Mesothelial cell of epicardium (in vitro differentiated cells): ENCODE results near the gene STX8. TPM values are rescaled to one million over a fixed set of nuclear protein-coding genes. Genes with fewer than 3 reads are reported as not detected.

Source experiments
- DNase-seq, 2 experiments: peaks; one replicate each; pipeline ENCODE4 v3.0.0; 2021; ENCODE audit warnings: low spot score in 2 of 2; ENCODE audit not compliant: unreplicated experiment in 2 of 2
- H3K27ac Mint-ChIP-seq: 2 replicates; pipeline ENCODE4 v1.8.0; 2021; ENCODE audit warnings: mixed read lengths
- H3K27me3 Mint-ChIP-seq: 2 replicates; pipeline ENCODE4 v1.8.0; 2021; ENCODE audit warnings: low read depth, mixed read lengths
- H3K36me3 Mint-ChIP-seq: 2 replicates; pipeline ENCODE4 v1.8.0; 2021; ENCODE audit warnings: mixed read lengths
- H3K4me1 Mint-ChIP-seq: 2 replicates; pipeline ENCODE4 v1.8.0; 2021; ENCODE audit warnings: mixed read lengths
- H3K4me3 Mint-ChIP-seq: 2 replicates; pipeline ENCODE4 v1.8.0; 2021; ENCODE audit warnings: mild to moderate bottlenecking, moderate library complexity, mixed read lengths
- H3K9me3 Mint-ChIP-seq: 2 replicates; pipeline ENCODE4 v1.8.0; 2021; ENCODE audit warnings: mixed read lengths
- total RNA-seq: library from RNA; stranded (reverse); gene quantifications from 3 replicates; pipeline ENCODE4 v1.2.1, GENCODE V29; 2021
- TF ChIP-seq, protein P1 (sequence below): fragments of 200-600 bp; sonication (generic); IDR thresholded peaks from one replicate; pipeline ENCODE4 v1.5.0; 2021; ENCODE audit warnings: antibody characterized with exemption; ENCODE audit not compliant: unreplicated experiment

Gene STX8
- total RNA-seq, 1 donor from 2014 or later: 53.3 TPM

- DNase-seq: no peak
- Mint-ChIP-seq H3K27me3 (no peaks in the 10 kb centered on the region), H3K36me3 (no peaks in the 10 kb centered on the region), H3K4me3 (no peak overlapping the region), H3K4me1 (peaks cover 2% of the 10 kb centered on the region), H3K27ac (no peak overlapping the region), H3K9me3 (no peaks in the 10 kb centered on the region)
- TF ChIP-seq, protein P1, sequence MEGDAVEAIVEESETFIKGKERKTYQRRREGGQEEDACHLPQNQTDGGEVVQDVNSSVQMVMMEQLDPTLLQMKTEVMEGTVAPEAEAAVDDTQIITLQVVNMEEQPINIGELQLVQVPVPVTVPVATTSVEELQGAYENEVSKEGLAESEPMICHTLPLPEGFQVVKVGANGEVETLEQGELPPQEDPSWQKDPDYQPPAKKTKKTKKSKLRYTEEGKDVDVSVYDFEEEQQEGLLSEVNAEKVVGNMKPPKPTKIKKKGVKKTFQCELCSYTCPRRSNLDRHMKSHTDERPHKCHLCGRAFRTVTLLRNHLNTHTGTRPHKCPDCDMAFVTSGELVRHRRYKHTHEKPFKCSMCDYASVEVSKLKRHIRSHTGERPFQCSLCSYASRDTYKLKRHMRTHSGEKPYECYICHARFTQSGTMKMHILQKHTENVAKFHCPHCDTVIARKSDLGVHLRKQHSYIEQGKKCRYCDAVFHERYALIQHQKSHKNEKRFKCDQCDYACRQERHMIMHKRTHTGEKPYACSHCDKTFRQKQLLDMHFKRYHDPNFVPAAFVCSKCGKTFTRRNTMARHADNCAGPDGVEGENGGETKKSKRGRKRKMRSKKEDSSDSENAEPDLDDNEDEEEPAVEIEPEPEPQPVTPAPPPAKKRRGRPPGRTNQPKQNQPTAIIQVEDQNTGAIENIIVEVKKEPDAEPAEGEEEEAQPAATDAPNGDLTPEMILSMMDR: no peak
Measured at GRCh38 chr17:9284884-9285283, 290.7 kb downstream of the STX8 start.

DNA sequence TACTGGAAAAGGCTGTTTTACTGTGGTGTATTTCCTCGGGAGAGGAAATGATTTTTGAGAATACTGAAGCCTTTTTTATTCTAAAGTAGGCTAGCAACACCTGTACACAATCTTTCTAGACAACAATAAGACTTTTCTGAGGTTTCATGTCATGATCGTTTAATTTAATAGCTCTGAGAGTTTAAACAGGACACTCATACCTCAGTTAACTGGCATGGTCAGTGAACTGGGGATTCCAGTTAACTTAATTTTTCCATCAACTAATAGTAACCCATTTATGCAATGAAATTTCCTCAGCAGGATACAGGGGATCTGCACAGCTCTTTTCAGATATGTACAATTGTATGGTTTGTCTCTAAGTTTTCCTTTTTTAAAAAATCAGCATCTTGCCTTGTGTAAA is 291.7 kb downstream of the STX8 start:
- TF ChIP-seq, protein P1: no peak
- Mint-ChIP-seq H3K27ac (no peak overlapping the region), H3K36me3 (no peaks in the 10 kb centered on the region), H3K4me1 (no peaks in the 10 kb centered on the region), H3K9me3 (no peaks in the 10 kb centered on the region), H3K27me3 (no peaks in the 10 kb centered on the region), H3K4me3 (no peak overlapping the region)
- no peak for DNase-seq

- Mint-ChIP-seq H3K36me3 (no peaks in the 10 kb centered on the region), H3K27ac (no peak overlapping the region), H3K4me3 (no peak overlapping the region), H3K9me3 (no peaks in the 10 kb centered on the region), H3K27me3 (no peaks in the 10 kb centered on the region), H3K4me1 (no peaks in the 10 kb centered on the region)
- DNase-seq: no peak
- TF ChIP-seq, protein P1: no peak
Measured at GRCh38 chr17:9279893-9280292, 295.7 kb downstream of the STX8 start.

GRCh38 chr17:9274973-9275372 is 300.6 kb downstream of the STX8 start:
- no peak for DNase-seq
- Mint-ChIP-seq H3K4me1 (peaks cover 4% of the 10 kb centered on the region), H3K9me3 (no peaks in the 10 kb centered on the region), H3K4me3 (no peak overlapping the region), H3K36me3 (no peaks in the 10 kb centered on the region), H3K27me3 (no peaks in the 10 kb centered on the region), H3K27ac (no peak overlapping the region)
- TF ChIP-seq, protein P1: no peak

DNA sequence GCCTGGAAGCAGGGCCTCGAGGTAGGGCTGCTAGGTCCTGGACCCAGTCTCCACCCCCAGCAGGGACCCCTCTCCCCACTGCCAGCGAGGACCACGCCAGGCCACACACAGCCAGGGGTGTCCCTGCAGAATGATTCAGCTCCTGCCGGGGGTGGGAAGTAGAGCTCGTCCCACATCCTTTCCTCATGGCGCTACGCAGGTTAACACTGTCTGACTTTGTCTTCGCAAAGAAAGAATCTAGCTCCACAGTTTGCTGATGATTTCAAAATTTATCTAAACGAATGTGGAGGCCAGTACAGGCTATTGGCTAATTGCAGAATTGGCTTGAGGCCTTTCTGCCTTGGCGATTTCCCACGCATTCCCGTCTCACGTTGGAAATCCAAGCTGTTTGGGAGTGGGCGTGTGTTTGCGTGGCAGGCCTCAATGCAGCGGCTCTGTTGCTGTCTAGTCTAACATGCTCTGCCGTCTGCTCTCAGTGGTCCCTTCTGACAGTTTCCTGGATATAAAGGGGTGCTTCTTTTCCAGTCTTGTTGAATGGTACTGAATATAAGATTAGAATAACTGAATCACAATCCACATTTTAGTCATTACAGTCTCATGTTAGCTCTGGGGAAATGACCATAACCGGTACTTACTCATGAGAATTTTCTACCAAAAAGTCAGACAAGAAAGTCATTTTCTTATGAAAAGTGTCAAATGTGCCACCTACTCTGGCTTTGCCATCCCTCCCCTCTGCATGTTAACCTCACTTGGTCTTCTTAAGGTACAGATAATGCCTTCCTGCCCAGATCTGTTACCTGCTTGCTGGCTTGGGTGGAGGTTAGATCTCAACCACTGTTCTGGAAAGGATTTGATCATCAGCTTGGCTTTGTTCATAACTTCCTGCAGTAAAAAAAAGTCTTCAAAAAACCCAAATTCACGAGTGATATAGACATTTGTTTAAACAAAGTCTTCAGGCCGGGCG is 301.9 kb downstream of the STX8 start:
- Mint-ChIP-seq H3K27ac (no peak overlapping the region), H3K9me3 (no peaks in the 10 kb centered on the region), H3K4me1 (peaks cover 4% of the 10 kb centered on the region), H3K4me3 (no peak overlapping the region), H3K27me3 (no peaks in the 10 kb centered on the region), H3K36me3 (no peaks in the 10 kb centered on the region)
- DNase-seq: no peak
- TF ChIP-seq, protein P1: no peak
